SU-DHL-6 (cell line): ENCODE data around the gene PPP2R5C.

Source experiments
- CTCF ChIP-seq: fragments of 200-600 bp; sonication (generic); IDR thresholded peaks from one replicate; pipeline ENCODE4 v1.5.1; 2017; ENCODE audit warnings: antibody characterized with exemption, mild to moderate bottlenecking, low read length, moderate library complexity; ENCODE audit not compliant: insufficient read depth, poor library complexity, severe bottlenecking
- EZH2phosphoT487 ChIP-seq: fragments of 200-600 bp; sonication (generic), shearing (Covaris generic); conservative IDR thresholded peaks from 2 replicates; pipeline ENCODE4 v1.6.1; 2018; ENCODE audit warnings: mild to moderate bottlenecking, antibody characterized with exemption, low read length, moderate library complexity, mixed read lengths

DNA sequence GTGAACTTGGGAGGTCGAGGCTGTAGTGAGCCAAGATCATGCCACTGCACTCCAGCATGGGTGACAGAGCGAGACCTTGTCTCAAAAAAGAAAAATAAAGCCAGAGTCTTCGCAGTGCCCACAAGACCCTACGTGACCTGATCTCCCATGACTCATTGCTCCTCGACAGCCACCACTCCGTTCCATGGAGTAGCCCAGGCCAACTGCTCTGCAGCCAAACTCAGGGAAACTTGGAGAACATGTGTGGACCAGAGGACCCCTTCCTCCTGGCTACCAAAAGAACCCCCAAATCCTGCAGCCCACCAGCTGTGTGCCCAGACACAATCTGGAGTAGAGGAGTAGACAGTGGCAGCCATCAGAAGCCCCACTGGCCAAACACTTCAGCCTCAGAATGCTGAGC lies 32.1 kb upstream of the PPP2R5C start:
- TF ChIP-seq CTCF = no peak
- TF ChIP-seq EZH2phosphoT487 = no peak
